AG09309 (cell line): ENCODE data around the gene ERP44.

Experiments used
- DNase-seq: peaks from one replicate; pipeline ENCODE4 v3.0.0-alpha.2; 2010; ENCODE audit warnings: low read depth
- H3K4me3 ChIP-seq: 2 replicates; pipeline ENCODE4 v1.5.1; 2011; ENCODE audit warnings: mild to moderate bottlenecking, low read depth, low read length, moderate library complexity; ENCODE audit not compliant: control insufficient read depth
- TF ChIP-seq, protein P1 (sequence below): IDR thresholded peaks from 2 replicates; pipeline ENCODE4 v1.5.1; 2011; ENCODE audit warnings: mild to moderate bottlenecking, low read depth, low read length, inconsistent platforms; ENCODE audit not compliant: insufficient read depth, control insufficient read depth; ENCODE audit errors: missing control alignments

Gene ERP44

DNA sequence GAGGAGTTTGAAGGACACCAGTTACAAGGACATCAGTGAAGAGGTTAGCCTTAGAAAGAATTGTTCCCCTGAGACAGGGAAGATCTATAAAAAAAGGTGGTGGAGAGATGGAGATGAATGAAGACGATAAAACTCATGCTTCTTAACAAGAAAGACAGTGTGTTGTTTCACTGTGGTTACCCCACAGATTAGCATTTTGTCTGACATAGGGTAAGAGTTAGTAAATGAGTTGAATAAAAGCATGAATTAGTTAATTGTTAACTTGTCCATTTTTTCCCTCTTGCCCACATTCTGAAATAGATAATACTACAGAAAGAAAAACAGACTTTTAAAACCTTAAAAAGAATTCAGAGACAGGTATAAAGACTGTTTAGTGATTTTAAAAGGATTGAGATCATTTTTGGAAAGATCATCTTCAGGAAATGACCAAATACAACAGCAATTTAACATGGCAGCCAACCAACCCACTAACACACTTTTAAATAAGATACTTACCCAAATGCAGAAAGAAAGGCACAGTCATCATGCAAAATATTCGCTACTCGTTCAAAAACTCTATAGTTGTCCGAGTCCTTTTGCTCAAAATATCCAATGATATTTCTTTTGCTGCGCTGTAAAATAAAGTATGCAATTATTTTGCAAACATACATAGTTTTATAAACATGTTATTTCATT is 78.5 kb downstream of the ERP44 start:
- peak; percentile 31 for DNase-seq
- TF ChIP-seq, protein P1, sequence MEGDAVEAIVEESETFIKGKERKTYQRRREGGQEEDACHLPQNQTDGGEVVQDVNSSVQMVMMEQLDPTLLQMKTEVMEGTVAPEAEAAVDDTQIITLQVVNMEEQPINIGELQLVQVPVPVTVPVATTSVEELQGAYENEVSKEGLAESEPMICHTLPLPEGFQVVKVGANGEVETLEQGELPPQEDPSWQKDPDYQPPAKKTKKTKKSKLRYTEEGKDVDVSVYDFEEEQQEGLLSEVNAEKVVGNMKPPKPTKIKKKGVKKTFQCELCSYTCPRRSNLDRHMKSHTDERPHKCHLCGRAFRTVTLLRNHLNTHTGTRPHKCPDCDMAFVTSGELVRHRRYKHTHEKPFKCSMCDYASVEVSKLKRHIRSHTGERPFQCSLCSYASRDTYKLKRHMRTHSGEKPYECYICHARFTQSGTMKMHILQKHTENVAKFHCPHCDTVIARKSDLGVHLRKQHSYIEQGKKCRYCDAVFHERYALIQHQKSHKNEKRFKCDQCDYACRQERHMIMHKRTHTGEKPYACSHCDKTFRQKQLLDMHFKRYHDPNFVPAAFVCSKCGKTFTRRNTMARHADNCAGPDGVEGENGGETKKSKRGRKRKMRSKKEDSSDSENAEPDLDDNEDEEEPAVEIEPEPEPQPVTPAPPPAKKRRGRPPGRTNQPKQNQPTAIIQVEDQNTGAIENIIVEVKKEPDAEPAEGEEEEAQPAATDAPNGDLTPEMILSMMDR, result no peak

DNA sequence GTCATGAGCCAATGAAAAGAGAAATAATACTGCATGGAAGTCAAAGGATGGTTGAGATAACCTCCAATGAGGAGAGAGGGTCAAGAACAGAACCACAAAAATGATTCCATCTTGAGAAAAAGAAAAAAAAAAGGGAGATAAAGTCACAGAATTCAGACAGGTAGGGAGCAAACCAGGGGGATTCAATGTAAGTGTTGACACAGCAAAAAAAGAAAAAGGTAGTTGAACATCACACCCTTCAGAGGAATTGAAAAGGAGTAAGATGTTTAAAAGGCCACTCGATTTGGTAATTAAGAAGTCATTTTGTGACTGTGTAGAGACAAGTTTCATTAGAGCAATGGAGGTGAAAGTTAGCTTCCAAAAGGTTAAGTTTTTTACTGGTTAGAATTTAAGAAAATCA is 79.3 kb downstream of the ERP44 start:
- no peak for DNase-seq
- TF ChIP-seq, protein P1, result no peak
- no peak overlapping the region for H3K4me3 ChIP-seq

More for the DNA sequence above, 78.5 kb downstream of the ERP44 start:
- H3K4me3 ChIP-seq, result no peak overlapping the region

DNA sequence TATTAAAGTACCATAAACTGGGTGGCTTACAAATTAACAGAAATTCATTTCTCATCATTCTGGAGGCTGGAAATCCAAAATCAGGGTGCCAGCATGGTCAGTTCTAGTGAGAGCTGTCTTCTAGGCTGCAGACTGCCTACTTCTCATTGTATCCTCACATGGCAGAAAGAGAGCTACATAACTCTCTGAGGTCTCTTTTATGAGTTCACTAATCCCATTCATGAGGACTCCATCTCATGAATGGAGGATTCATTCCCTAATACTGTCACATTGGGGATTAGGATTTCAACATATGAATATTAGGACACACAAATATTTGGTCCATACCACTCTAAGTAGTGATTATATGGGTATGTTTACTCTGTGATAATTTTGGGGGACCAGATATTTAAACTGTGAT is 84.0 kb downstream of the ERP44 start:
- DNase-seq, result no peak
- TF ChIP-seq, protein P1, result no peak
- no peak overlapping the region for H3K4me3 ChIP-seq

DNA sequence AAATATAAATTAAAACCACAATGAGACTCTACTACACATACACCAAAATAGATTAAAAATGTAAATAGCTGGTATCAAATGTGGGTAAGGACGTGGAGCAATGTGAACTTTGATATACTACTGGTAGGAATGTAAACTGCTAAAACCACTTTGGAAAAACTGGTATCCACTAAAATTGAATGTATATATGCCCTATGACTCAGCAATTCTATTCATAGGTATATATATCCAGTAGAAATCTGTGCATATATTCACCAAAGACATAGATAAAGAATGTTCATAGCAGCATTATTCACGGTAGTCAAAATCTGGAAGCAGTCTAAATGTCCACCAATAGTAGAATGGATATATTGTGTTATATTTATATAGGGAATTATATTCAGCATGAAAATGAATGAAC is 85.2 kb downstream of the ERP44 start:
- no peak overlapping the region for H3K4me3 ChIP-seq
- DNase-seq, result no peak
- TF ChIP-seq, protein P1, result no peak

DNA sequence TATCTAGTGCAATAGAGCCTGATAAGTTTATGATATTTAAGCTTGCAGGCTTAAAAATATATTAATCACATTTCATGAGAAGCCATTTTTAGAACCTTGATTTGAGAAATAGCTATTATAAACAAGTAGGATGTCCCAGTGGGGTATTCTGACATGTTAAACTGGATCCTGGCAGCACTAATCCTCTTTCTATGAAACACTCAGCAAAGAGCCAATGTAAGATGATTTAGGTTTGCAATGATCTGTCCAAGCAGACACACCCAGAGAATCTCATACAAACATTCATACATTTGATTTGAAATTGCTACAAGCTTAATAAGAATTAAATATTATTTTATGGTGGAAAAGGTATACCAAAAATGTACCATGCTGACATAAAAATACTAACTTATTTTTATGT is 86.5 kb downstream of the ERP44 start:
- no peak for DNase-seq
- TF ChIP-seq, protein P1, result no peak
- no peak overlapping the region for H3K4me3 ChIP-seq

DNA sequence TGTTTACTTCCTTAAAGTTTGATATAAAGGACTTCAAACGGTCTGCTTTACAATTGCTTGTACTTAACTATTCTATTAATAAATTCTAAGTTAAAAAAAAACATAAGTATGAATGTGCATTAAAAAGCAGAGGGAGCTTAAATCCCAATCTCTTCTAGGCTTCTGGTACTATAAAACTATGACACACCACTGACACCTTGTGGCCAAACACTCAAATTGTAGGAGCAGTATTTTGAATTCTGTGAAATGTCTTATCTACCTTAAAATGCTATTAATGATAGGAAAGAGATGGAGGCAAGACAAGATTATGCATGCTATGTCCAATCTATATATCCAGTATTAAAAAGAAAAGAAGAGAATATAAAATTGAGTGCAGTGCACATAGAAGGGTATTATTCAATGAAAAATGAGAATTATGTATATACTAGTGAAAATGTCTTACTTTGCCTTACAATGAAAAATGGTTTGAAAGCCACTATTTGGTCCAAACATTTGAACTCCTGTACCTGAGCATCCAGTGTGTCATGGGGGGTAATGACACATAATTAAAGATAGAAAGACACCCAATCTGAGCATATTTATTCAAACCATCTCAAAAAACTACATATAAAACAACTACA is 87.6 kb downstream of the ERP44 start:
- DNase-seq, result peak; percentile 8

More for the DNA sequence above, 87.6 kb downstream of the ERP44 start:
- H3K4me3 ChIP-seq, result no peak overlapping the region
- TF ChIP-seq, protein P1, result peak; percentile 51
